IPS-18a (cell line): ENCODE data around the gene RPTOR.
"Not testable (repeated sequence)": the region's sequence is repeated elsewhere in the genome, so short reads cannot be mapped to it uniquely, and the experiment has no call there.

Source experiments
- H3K27ac ChIP-seq: one replicate; pipeline ENCODE4 v1.5.1; 2013; ENCODE audit warnings: low read length
- H3K27me3 ChIP-seq: one replicate; pipeline ENCODE4 v1.6.1; 2013; ENCODE audit warnings: mild to moderate bottlenecking, low read length; ENCODE audit not compliant: control insufficient read depth, insufficient read depth
- H3K36me3 ChIP-seq: one replicate; pipeline ENCODE4 v1.6.1; 2013; ENCODE audit warnings: low read depth, low read length; ENCODE audit not compliant: control insufficient read depth
- H3K4me1 ChIP-seq: one replicate; pipeline ENCODE4 v1.6.1; 2013; ENCODE audit warnings: low read depth, low read length; ENCODE audit not compliant: control insufficient read depth
- H3K4me3 ChIP-seq: one replicate; pipeline ENCODE4 v1.5.1; 2013; ENCODE audit warnings: low read length
- H3K9ac ChIP-seq: one replicate; pipeline ENCODE4 v1.6.1; 2013; ENCODE audit warnings: mild to moderate bottlenecking, low read length, moderate library complexity
- H3K9me3 ChIP-seq: one replicate; pipeline ENCODE4 v1.6.1; 2013; ENCODE audit warnings: low read depth, low read length; ENCODE audit not compliant: control insufficient read depth

Gene RPTOR

GRCh38 chr17:80874866-80875445 is 330.3 kb downstream of the RPTOR start:
- H3K27ac ChIP-seq: no peak overlapping the region
- H3K4me3 ChIP-seq: no peak overlapping the region
- no peak overlapping the region for H3K9ac ChIP-seq
- H3K27me3 ChIP-seq: no peaks in the 10 kb centered on the region
- H3K4me1 ChIP-seq: peaks cover 23% of the 10 kb centered on the region
- H3K36me3 ChIP-seq: no peaks in the 10 kb centered on the region
- no peaks in the 10 kb centered on the region for H3K9me3 ChIP-seq

GRCh38 chr17:80875480-80875995 is 330.9 kb downstream of the RPTOR start:
- not testable (repeated sequence) for H3K27me3 ChIP-seq, H3K27ac ChIP-seq, H3K4me3 ChIP-seq, H3K9me3 ChIP-seq, H3K9ac ChIP-seq, H3K36me3 ChIP-seq
- peaks cover 24% of the 10 kb centered on the region for H3K4me1 ChIP-seq

DNA sequence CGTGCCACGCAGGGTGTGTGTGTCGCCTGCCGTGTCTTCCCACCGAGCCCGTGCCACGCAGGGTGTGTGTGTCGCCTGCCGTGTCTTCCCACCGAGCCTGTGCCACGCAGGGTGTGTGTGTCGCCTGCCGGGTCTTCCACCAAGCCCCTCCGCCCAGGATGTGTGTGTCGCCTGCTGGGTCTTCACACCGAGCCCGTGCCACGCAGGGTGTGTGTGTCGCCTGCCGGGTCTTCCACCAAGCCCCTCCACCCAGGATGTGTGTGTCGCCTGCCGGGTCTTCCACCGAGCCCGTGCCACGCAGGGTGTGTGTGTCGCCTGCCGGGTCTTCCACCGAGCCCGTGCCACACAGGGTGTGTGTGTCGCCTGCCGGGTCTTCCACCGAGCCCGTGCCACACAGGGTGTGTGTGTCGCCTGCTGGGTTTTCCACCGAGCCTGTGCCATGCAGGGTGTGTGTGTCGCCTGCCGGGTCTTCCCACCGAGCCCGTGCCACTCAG is 331.9 kb downstream of the RPTOR start:
- not testable (repeated sequence) for H3K27ac ChIP-seq, H3K27me3 ChIP-seq, H3K36me3 ChIP-seq, H3K9me3 ChIP-seq, H3K4me3 ChIP-seq, H3K9ac ChIP-seq
- H3K4me1 ChIP-seq: peaks cover 24% of the 10 kb centered on the region

DNA sequence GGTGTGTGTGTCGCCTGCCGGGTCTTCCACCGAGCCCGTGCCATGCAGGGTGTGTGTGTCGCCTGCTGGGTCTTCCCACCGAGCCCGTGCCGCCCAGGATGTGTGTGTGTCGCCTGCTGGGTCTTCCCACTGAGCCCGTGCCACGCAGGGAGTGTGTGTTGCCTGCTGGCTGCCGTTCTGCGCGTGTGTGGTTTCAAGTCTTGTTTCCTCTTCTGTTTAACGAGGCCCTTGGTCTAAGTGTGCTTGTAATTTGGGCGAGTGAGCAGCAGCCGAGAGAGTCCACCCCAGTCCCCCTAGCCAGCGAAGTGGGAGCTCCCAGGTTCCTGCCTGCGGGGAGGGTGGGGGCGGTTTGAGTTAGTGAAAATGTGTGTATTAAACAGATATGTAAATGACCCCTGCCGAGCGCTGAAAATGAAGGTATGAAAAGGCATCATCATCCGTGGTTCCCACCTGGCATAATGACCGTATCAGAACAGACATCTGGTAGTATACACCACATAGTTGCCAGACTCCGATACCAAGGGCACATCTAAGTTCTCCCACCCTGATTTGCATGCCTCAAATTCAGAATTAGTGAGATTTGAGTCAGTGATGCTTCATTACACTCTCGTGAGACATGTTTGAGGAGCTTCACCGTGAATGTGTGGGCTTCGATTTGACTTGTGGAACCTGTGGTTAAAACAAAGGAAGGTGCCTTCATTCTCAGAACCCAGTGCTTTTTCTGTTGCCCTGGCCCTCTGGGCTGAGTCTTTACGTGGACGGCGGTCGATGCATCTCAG is 332.5 kb downstream of the RPTOR start:
- Histone ChIP-seq H3K9me3 (no peaks in the 10 kb centered on the region), H3K4me3 (no peak overlapping the region), H3K36me3 (peaks cover 3% of the 10 kb centered on the region), H3K27ac (no peak overlapping the region), H3K9ac (no peak overlapping the region), H3K27me3 (no peaks in the 10 kb centered on the region), H3K4me1 (peaks cover 24% of the 10 kb centered on the region)

DNA sequence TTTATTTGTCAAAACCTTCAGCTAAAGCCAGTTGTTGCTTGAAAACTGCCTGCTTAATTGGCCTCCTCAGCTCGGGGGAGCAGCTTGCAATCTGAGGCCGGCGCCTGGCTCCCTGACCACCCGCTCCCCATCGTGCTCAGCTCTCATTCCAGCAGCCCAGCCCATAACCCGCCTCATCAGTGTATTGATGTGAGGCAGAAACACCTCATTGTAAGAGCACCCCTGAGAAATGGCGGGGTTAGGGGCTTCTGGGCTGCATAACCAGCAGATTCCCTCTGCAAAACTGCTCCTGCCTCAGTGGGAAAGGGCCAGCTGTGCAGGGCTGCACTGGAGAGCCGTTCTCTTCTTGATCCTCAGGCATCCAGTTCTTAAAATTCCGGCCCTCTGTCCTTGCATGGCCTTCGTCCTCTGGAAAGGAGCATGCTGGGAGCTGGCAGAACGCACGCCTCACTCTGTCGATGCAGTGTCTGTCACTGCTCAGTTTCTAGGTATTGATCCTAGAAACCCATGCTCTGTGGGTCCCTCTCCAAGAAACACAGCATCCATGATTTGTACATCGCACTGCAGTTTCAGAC is 333.2 kb downstream of the RPTOR start:
- Histone ChIP-seq H3K9me3 (no peaks in the 10 kb centered on the region), H3K27me3 (no peaks in the 10 kb centered on the region), H3K4me3 (no peak overlapping the region), H3K27ac (no peak overlapping the region), H3K9ac (no peak overlapping the region), H3K4me1 (peaks cover 24% of the 10 kb centered on the region), H3K36me3 (peaks cover 3% of the 10 kb centered on the region)

GRCh38 chr17:80878876-80879722 is 334.5 kb downstream of the RPTOR start:
- Histone ChIP-seq H3K9me3 (no peaks in the 10 kb centered on the region), H3K4me3 (no peak overlapping the region), H3K9ac (no peak overlapping the region), H3K27ac (no peak overlapping the region), H3K4me1 (peaks cover 11% of the 10 kb centered on the region), H3K36me3 (peaks cover 3% of the 10 kb centered on the region), H3K27me3 (no peaks in the 10 kb centered on the region)

GRCh38 chr17:80879723-80880647 is 335.3 kb downstream of the RPTOR start:
- peaks cover 11% of the 10 kb centered on the region for H3K4me1 ChIP-seq
- no peak overlapping the region for H3K4me3 ChIP-seq
- no peak overlapping the region for H3K27ac ChIP-seq
- H3K9ac ChIP-seq: no peak overlapping the region
- peaks cover 5% of the 10 kb centered on the region for H3K36me3 ChIP-seq
- H3K27me3 ChIP-seq: no peaks in the 10 kb centered on the region
- H3K9me3 ChIP-seq: no peaks in the 10 kb centered on the region

DNA sequence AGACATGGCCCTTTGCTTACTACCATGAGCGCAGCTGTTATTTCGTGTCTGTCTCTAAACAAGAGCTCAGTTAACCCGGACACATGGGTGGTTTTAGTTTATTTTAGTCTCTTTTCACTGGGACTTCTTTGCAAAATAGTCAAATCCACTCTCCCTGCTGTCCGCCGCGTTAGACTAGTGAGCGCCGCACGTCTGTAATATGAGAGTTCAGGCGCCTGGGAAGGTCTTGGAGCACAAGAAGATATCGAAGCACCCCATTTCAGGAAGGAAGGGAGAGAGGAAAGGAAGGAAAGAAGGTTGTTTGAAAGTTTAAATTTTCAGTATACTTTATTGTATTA is 336.0 kb downstream of the RPTOR start:
- Histone ChIP-seq H3K27me3 (no peaks in the 10 kb centered on the region), H3K9ac (no peak overlapping the region), H3K4me1 (peaks cover 11% of the 10 kb centered on the region), H3K4me3 (no peak overlapping the region), H3K9me3 (no peaks in the 10 kb centered on the region), H3K36me3 (peaks cover 8% of the 10 kb centered on the region), H3K27ac (no peak overlapping the region)

- H3K4me1 ChIP-seq: peaks cover 11% of the 10 kb centered on the region
- no peak overlapping the region for H3K4me3 ChIP-seq
- H3K27ac ChIP-seq: no peak overlapping the region
- H3K9ac ChIP-seq: no peak overlapping the region
- no peaks in the 10 kb centered on the region for H3K27me3 ChIP-seq
- H3K36me3 ChIP-seq: peaks cover 8% of the 10 kb centered on the region
- H3K9me3 ChIP-seq: no peaks in the 10 kb centered on the region
Measured at GRCh38 chr17:80881306-80881705, 336.7 kb downstream of the RPTOR start.

GRCh38 chr17:80882323-80882722 is 337.7 kb downstream of the RPTOR start:
- H3K4me1 ChIP-seq: peaks cover 11% of the 10 kb centered on the region
- no peak overlapping the region for H3K9ac ChIP-seq
- no peak overlapping the region for H3K4me3 ChIP-seq
- peaks cover 8% of the 10 kb centered on the region for H3K36me3 ChIP-seq
- no peak overlapping the region for H3K27ac ChIP-seq
- H3K27me3 ChIP-seq: no peaks in the 10 kb centered on the region
- no peaks in the 10 kb centered on the region for H3K9me3 ChIP-seq
